NCI-H1694 (cell line): Measurements from ENCODE around the gene DEDD2.

Source experiments
- DNase-seq: peaks from one replicate; lab custom pipeline; 2025; lab: John Stamatoyannopoulos, UW

The DEDD2 gene

GRCh38 chr19:42228641-42229040, 11.2 kb upstream of the DEDD2 start:
- DNase-seq = no peak

- no peak for DNase-seq
Observed at GRCh38 chr19:42226886-42227285, 9.4 kb upstream of the DEDD2 start.

GRCh38 chr19:42225718-42226292, 8.3 kb upstream of the DEDD2 start:
- DNase-seq = no peak

- DNase-seq = no peak
Observed at GRCh38 chr19:42224940-42225717, 7.7 kb upstream of the DEDD2 start.

DNA sequence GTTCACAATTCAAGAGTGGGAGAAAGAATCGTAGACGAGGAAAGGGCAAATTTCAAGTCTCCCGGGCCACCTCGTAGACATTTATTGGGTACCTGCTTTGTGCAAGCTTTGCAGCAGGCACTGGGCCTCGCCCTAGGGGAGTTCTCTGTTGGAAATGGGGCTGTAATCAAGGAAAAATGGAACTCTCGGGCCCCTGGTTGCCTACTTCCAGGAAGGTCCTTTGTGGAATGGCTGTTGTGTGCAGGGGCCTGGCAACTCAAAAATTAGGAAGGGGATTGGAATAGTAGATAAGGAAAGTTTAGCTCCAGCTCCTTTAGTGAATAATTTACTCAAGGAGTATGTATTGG, 3.2 kb upstream of the DEDD2 start:
- no peak for DNase-seq

GRCh38 chr19:42219812-42220750, 2.6 kb upstream of the DEDD2 start, which contains the start of gene ZNF526:
Gene ZNF526, plus strand, starts transcription at chr19:42220312. Its CDS starts 4,092 bp downstream, at chr19:42224404.
- DNase-seq = peak; percentile 97

- DNase-seq = no peak
Observed at GRCh38 chr19:42216653-42217519, 591 bp downstream of the DEDD2 start.

GRCh38 chr19:42214810-42215485, 2.5 kb downstream of the DEDD2 start:
- DNase-seq = no peak

- no peak for DNase-seq
Observed at GRCh38 chr19:42212886-42213285, 4.6 kb downstream of the DEDD2 start.

- no peak for DNase-seq
Observed at GRCh38 chr19:42208612-42209011, 8.9 kb downstream of the DEDD2 start.

DNA sequence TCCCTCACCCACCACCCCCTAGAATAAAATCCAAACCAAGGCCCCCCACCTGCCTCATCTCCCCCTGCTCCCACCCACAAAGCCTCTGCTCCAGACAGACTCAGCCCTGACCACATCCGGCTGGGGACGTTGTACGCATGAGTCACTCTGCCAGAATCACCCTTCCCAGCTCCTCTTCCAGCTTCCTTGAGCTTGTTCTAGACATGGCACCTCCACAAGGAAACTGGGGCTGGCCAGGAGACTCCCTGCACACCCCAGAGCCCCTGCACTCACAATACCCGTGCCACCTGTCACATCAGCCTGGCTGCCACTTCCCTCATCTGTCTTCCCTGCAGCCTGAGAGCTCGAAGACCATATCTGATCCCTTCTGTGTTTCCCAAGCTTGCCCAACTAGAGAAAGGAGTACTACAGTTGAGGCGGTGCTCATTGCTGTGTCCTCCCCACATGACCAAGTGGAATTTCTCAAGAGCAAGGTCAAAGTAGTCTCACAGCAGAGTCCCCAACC, 9.7 kb downstream of the DEDD2 start:
- DNase-seq = no peak

GRCh38 chr19:42206871-42207755, 10.4 kb downstream of the DEDD2 start:
- DNase-seq = no peak

GRCh38 chr19:42204664-42205063, 12.8 kb downstream of the DEDD2 start:
- DNase-seq = no peak

GRCh38 chr19:42203700-42204099, 13.8 kb downstream of the DEDD2 start:
- no peak for DNase-seq

DNA sequence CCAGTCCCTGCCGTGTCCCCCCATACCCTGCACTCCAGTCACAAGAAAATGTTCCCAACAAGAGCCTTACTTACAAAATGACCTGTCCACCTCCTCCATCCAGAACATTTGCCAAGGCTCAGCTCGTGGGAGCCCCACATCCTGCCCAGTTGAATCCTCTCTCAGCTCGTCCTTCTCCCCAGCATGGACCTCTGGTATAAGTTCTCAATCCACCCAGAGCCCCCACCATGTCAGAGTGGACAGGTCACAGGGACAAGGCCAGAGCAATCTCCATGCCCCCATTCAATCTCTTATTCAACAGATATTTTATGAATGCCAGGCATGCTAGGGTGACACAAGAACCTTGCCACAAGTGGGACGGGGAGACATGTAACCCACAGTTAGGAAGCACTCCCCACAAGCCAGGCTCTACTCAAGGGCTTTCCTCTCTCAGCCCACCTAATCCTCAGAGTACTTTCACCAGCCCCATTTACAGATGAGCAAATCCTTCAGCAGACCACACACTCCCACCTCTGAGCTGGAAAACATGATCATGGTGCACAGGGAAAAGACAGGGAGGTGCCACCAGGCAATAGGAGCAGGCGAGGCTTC, 15.1 kb downstream of the DEDD2 start:
- DNase-seq = no peak

- DNase-seq = no peak
Observed at GRCh38 chr19:42201489-42202289, 15.8 kb downstream of the DEDD2 start.

DNA sequence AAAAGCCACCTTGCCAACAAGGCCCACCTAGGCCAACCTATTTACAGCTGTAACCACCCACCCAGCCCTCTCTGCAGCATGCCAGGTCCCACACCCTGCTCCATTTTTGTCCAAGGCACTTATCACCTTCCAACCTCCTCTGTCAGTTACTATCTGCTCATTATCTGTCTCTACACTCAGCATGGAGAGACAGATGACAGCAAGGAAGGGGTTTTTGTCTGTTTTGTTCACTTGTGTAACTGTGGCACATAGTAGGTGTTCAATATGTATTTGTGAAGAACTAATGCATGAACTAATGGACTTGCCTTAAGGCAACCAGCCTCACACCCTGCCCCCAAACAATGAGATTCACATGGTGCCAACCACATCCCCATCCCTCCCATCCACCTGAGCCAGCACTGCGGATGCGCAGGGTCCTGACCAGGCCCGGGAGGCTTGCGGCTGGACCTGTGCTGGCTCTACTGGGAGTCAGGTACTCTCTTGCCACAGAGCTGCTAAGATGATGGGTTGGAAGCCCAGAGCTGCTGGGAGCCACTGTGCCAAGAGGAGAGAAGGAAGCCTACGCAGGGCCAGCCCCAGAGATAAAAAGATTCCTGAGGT, 17.3 kb downstream of the DEDD2 start:
- no peak for DNase-seq

DNA sequence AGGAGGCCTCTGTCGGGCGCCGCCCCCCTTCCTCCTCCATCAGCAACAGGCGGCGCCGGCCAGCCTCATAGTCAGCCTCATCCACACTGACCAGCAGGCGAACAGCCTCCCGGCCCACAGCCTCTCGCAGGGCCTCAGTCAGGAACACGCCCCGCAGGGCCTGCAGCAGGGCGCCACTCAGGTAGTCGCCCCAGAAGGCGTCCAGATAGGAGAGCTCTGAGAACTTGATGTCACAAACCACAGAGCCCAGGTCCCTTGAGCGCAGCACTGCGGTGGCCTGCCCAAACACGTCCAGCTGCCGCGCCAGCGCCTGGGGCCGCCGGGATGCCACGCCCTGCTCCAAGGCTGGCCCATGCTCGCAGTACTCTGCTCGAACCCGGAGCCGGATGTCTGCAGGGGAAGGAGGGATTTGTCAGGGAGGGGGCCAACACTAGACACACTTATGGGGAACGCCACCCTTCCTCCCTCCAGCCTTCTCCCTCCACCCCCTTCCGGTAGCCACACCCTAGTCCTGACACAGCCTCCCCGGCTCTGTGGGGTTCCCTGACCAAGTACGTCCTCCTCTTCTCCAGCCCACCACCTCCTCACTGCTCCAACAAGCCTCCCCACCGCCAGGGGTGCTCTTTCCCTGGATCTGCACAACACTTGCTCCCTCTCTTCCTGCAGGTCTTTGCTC, 17.9 kb downstream of the DEDD2 start:
- no peak for DNase-seq
